Fibroblast of lung (primary cell): ENCODE measurements around the gene COG4. TPM values are rescaled to one million over a fixed set of nuclear protein-coding genes. Genes with fewer than 3 reads are reported as not detected.
"Not testable (repeated sequence)": the region's sequence is repeated elsewhere in the genome, so short reads cannot be mapped to it uniquely, and the experiment has no call there.

Experiments used
- DNase-seq, 2 donors: peaks; one replicate each; pipeline versions ENCODE4 v3.0.0 to v3.0.0-alpha.2; 2010; ENCODE audit warnings: low read depth in 2 of 2
- H2AFZ ChIP-seq: 2 replicates; pipeline ENCODE4 v1.5.1; 2012; ENCODE audit warnings: low read length, control low read depth, inconsistent platforms
- H3K27ac ChIP-seq: 2 replicates; pipeline ENCODE4 v1.5.1; 2011; ENCODE audit warnings: low read length, control low read depth; ENCODE audit not compliant: insufficient read depth
- H3K27me3 ChIP-seq: 2 replicates; pipeline ENCODE4 v1.5.1; 2011; ENCODE audit warnings: mild to moderate bottlenecking, low read length; ENCODE audit not compliant: control insufficient read depth, insufficient read depth
- H3K36me3 ChIP-seq: 2 replicates; pipeline ENCODE4 v1.5.1; 2011; ENCODE audit warnings: low read length; ENCODE audit not compliant: control insufficient read depth, insufficient read depth
- H3K4me1 ChIP-seq: 2 replicates; pipeline ENCODE4 v1.5.1; 2011; ENCODE audit warnings: low read length; ENCODE audit not compliant: control insufficient read depth, insufficient read depth; ENCODE audit errors: extremely low read depth
- H3K4me2 ChIP-seq: 2 replicates; pipeline ENCODE4 v1.5.1; 2011; ENCODE audit warnings: low read length, control low read depth; ENCODE audit not compliant: insufficient read depth; ENCODE audit errors: extremely low read depth
- H3K4me3 ChIP-seq, 4 experiments: fragments of 200-600 bp in 1 of 4; sonication (generic) in 1 of 4; replicated peaks in 1 of 4; 2 replicates each; pipeline ENCODE4 v1.5.1; 2011 to 2016; ENCODE audit warnings: low read length in 4 of 4, low read depth in 3 of 4, mild to moderate bottlenecking in 3 of 4, control low read depth in 2 of 4, inconsistent platforms in 1 of 4, mixed read lengths in 1 of 4; ENCODE audit not compliant: insufficient read depth in 1 of 4; ENCODE audit errors: control extremely low read depth in 1 of 4
- H3K79me2 ChIP-seq: 2 replicates; pipeline ENCODE4 v1.5.1; 2012; ENCODE audit warnings: mild to moderate bottlenecking, low read length, inconsistent platforms; ENCODE audit not compliant: control insufficient read depth, insufficient read depth
- H3K9ac ChIP-seq: 2 replicates; pipeline ENCODE4 v1.5.1; 2011; ENCODE audit warnings: mild to moderate bottlenecking, low read length, control low read depth; ENCODE audit not compliant: insufficient read depth
- H3K9me3 ChIP-seq: 2 replicates; pipeline ENCODE4 v1.5.1; 2012; ENCODE audit warnings: low read depth, low read length; ENCODE audit not compliant: control insufficient read depth, insufficient read depth
- H4K20me1 ChIP-seq: 2 replicates; pipeline ENCODE4 v1.5.1; 2011; ENCODE audit warnings: low read length; ENCODE audit not compliant: control insufficient read depth, insufficient read depth; ENCODE audit errors: extremely low read depth
- CTCF ChIP-seq, 2 donors: IDR thresholded peaks in 1 of 2; conservative IDR thresholded peaks in 1 of 2; 1 replicate in 1 of 2; 2 replicates in 1 of 2; pipeline ENCODE4 v1.5.1; 2011 to 2012; ENCODE audit warnings: low read length in 2 of 2, control low read depth in 1 of 2, inconsistent platforms in 1 of 2, low read depth in 1 of 2, mild to moderate bottlenecking in 1 of 2
- EZH2 ChIP-seq: IDR thresholded peaks from 2 replicates; pipeline ENCODE4 v1.5.1; 2012; ENCODE audit warnings: low read length, control low read depth, mild to moderate bottlenecking; ENCODE audit errors: missing control alignments
- polyA plus RNA-seq, 2 donors: library from polyadenylated mRNA; depleted of rRNA in 1 of 2; stranded (reverse) in 1 of 2; unstranded in 1 of 2; fragments of >200 nt; gene quantifications; 2 replicates each; pipeline ENCODE4 v1.2.1, GENCODE V29; 2011 to 2012; ENCODE audit warnings: missing spikeins in 1 of 2
- total RNA-seq: library from RNA; depleted of rRNA; stranded (reverse); fragments of >200 nt; gene quantifications from 2 replicates; pipeline ENCODE4 v1.2.1, GENCODE V29; 2014

COG4 gene
- total and polyA plus RNA-seq, 2 donors (not counting 1 experiment from before 2014, with no cell fraction given) = 36.2 to 117 TPM

DNA sequence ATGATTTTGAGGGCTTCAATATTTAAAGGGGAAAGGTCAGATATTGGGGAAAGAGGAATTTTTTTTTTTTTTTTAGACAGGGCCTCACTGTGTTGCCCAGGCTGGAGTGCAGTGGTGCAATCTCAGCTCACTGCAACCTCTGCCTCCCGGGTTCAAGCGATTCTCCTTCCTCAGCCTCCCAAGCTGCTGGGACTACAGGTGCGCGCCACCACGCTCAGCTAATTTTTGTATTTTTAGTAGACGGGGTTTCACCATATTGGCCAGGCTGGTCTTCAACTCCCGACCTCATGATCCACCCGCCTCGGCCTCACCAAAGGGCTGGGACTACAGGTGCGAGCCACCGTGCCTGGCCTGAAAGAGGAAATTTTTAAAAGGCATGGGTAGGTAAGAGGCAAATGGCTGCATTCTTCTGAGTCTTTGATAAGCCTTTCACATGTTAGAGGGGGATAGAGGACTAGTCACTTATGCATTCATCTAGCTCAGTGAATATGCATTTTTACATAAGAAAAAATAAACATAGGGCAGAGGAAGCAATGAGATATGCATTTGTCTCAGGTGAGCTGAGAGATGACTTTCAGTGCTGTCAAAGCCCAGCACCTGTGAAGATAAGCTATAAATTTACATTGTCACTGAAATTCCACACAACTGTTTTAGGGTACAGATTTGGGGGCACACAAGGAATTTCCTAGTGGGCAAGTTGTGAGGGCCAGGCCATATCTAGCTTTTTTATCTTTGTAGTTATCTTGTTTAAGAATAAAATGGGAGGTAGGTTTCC, 70.0 kb downstream of the COG4 start:
- TF ChIP-seq CTCF (conservative IDR thresholded peaks at IDR 0.05 in 1 of 2, IDR thresholded peaks at IDR 0.05 in 1 of 2; ENCODE audit: low read depth in 1 of 2, low read length in 2 of 2) (no peak), EZH2 (no peak)
- H3K79me2 ChIP-seq = no peaks in the 10 kb centered on the region

GRCh38 chr16:70451004-70451340, 72.4 kb downstream of the COG4 start:
- H3K36me3 ChIP-seq, H3K4me3 ChIP-seq, H3K27me3 ChIP-seq, H3K9me3 ChIP-seq, H3K4me1 ChIP-seq, H4K20me1 ChIP-seq, H3K9ac ChIP-seq, H3K79me2 ChIP-seq, H2AFZ ChIP-seq, DNase-seq, H3K4me2 ChIP-seq, H3K27ac ChIP-seq: not testable (repeated sequence)

More for the DNA sequence above, 70.0 kb downstream of the COG4 start:
- DNase-seq = no peak
- H3K36me3 ChIP-seq = no peaks in the 10 kb centered on the region
- H4K20me1 ChIP-seq = no peaks in the 10 kb centered on the region
- H3K9me3 ChIP-seq = no peaks in the 10 kb centered on the region
- H3K9ac ChIP-seq = no peak overlapping the region
- H3K4me1 ChIP-seq = no peaks in the 10 kb centered on the region
- no peak overlapping the region for H3K27ac ChIP-seq
- peak overlapping the region in 3 of 4 experiments; percentile 75 to 94 (median 88) for H3K4me3 ChIP-seq
- peak overlapping the region; percentile 83 for H3K4me2 ChIP-seq
- H2AFZ ChIP-seq = peak overlapping the region; percentile 86
- no peaks in the 10 kb centered on the region for H3K27me3 ChIP-seq

DNA sequence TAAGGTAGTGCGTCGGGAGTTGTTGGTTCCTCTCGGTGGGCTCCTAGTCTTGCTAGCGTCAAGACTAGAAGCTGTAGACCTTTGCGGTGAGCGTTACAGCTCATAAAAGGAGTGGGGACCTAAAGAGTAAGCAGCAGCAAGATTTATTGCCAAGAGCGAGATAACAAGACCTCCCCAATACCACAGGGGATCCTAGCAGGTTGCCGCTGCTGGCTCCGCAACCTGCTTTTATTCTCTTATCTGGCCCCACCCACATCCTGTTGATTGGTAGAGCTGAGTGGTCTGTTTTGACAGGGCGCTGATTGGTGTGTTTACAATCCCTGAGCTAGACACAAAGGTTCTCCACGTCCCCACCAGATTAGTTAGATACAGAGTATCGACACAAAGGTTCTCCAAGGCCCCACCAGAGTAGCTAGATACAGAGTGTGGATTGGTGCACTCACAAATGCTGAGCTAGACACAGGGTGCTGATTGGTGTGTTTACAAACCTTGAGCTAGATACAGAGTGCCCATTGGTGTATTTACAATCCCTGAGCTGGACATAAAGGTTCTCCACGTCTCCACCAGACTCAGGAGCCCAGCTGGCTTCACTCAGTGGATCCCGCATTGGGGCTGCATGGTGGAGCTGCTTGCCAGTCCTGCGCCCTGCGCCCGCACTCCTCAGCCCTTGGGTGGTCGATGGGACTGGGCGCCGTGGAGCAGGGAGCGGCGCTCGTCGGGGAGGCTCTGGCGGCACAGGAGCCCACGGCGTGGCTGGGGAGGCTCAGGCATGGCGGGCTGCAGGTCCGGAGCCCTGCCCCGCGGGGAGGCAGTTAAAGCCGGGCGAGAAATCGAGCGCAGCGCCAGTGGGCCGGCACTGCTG, 73.0 kb downstream of the COG4 start:
- not testable (repeated sequence) for DNase-seq, H3K79me2 ChIP-seq, H4K20me1 ChIP-seq, H3K4me1 ChIP-seq, H3K36me3 ChIP-seq, H2AFZ ChIP-seq, H3K4me3 ChIP-seq, H3K9ac ChIP-seq, H3K27me3 ChIP-seq, H3K4me2 ChIP-seq, H3K27ac ChIP-seq, H3K9me3 ChIP-seq

DNA sequence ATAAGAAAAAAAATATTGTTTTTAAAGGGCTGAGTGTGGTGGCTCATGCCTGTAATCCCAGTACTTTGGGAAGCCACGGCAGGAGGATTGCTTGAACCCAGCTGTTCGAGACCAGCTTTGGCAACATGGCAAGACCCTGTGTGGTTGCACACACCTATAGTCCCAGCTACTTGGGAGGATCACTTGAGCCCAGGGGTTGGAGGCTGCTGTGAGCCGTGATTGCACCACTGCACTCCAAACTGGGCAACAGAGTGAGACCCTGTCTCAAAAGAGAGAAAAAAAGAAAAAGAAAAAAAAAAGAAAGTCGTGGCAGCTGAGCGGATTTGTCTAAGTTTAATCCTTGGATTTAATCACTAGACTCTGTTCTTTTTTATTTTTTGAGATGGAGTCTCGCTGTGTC, 75.3 kb downstream of the COG4 start:
- no peak for TF ChIP-seq CTCF (conservative IDR thresholded peaks at IDR 0.05 in 1 of 2, IDR thresholded peaks at IDR 0.05 in 1 of 2; ENCODE audit: low read depth in 1 of 2, low read length in 2 of 2)
- TF ChIP-seq EZH2 = no peak
- no peak for DNase-seq
- Histone ChIP-seq H3K4me1 (no peaks in the 10 kb centered on the region), H3K4me3 (no peak overlapping the region), H3K36me3 (no peaks in the 10 kb centered on the region), H3K4me2 (no peak overlapping the region), H3K27ac (no peak overlapping the region), H4K20me1 (no peaks in the 10 kb centered on the region), H3K79me2 (no peaks in the 10 kb centered on the region), H3K27me3 (no peaks in the 10 kb centered on the region), H2AFZ (no peak overlapping the region), H3K9me3 (no peaks in the 10 kb centered on the region), H3K9ac (no peak overlapping the region)
